HL-60 (cell line): ENCODE measurements around the gene GTF3C5.
"Not testable (repeated sequence)": the region's sequence is repeated elsewhere in the genome, so short reads cannot be mapped to it uniquely, and the experiment has no call there.

Source experiments
- GABPA ChIP-seq: IDR thresholded peaks from 2 replicates; pipeline ENCODE4 v1.6.1; 2012; ENCODE audit warnings: low read depth
- POLR2AphosphoS5 ChIP-seq: IDR thresholded peaks from 2 replicates; pipeline ENCODE4 v1.6.1; 2012; ENCODE audit warnings: low read depth
- TF ChIP-seq, protein P1 (sequence below): IDR thresholded peaks from one replicate; pipeline ENCODE4 v1.5.1; 2011; ENCODE audit warnings: low read length, control low read depth, inconsistent platforms; ENCODE audit not compliant: insufficient read depth
- TF ChIP-seq, protein P2 (sequence below): IDR thresholded peaks from 2 replicates; pipeline ENCODE4 v1.6.1; 2012; ENCODE audit warnings: low read depth; ENCODE audit not compliant: insufficient replicate concordance

DNA sequence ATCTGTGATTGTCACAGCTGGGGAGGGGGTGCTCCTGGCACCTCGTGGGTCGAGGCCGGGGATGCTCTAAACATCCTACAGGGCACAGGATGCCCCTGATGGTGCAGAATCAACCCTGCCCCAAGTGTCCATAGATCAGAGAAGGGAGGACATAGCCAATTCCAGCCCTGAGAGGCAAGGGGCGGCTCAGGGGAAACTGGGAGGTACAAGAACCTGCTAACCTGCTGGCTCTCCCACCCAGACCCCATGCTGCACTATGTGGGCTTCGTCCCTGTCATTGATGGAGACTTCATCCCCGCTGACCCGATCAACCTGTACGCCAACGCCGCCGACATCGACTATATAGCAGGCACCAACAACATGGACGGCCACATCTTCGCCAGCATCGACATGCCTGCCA, 37.6 kb downstream of the GTF3C5 start:
- TF ChIP-seq, protein P1, sequence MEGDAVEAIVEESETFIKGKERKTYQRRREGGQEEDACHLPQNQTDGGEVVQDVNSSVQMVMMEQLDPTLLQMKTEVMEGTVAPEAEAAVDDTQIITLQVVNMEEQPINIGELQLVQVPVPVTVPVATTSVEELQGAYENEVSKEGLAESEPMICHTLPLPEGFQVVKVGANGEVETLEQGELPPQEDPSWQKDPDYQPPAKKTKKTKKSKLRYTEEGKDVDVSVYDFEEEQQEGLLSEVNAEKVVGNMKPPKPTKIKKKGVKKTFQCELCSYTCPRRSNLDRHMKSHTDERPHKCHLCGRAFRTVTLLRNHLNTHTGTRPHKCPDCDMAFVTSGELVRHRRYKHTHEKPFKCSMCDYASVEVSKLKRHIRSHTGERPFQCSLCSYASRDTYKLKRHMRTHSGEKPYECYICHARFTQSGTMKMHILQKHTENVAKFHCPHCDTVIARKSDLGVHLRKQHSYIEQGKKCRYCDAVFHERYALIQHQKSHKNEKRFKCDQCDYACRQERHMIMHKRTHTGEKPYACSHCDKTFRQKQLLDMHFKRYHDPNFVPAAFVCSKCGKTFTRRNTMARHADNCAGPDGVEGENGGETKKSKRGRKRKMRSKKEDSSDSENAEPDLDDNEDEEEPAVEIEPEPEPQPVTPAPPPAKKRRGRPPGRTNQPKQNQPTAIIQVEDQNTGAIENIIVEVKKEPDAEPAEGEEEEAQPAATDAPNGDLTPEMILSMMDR: not testable (repeated sequence)
- TF ChIP-seq GABPA, POLR2AphosphoS5: not testable (repeated sequence)
- TF ChIP-seq, protein P2, sequence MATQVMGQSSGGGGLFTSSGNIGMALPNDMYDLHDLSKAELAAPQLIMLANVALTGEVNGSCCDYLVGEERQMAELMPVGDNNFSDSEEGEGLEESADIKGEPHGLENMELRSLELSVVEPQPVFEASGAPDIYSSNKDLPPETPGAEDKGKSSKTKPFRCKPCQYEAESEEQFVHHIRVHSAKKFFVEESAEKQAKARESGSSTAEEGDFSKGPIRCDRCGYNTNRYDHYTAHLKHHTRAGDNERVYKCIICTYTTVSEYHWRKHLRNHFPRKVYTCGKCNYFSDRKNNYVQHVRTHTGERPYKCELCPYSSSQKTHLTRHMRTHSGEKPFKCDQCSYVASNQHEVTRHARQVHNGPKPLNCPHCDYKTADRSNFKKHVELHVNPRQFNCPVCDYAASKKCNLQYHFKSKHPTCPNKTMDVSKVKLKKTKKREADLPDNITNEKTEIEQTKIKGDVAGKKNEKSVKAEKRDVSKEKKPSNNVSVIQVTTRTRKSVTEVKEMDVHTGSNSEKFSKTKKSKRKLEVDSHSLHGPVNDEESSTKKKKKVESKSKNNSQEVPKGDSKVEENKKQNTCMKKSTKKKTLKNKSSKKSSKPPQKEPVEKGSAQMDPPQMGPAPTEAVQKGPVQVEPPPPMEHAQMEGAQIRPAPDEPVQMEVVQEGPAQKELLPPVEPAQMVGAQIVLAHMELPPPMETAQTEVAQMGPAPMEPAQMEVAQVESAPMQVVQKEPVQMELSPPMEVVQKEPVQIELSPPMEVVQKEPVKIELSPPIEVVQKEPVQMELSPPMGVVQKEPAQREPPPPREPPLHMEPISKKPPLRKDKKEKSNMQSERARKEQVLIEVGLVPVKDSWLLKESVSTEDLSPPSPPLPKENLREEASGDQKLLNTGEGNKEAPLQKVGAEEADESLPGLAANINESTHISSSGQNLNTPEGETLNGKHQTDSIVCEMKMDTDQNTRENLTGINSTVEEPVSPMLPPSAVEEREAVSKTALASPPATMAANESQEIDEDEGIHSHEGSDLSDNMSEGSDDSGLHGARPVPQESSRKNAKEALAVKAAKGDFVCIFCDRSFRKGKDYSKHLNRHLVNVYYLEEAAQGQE: not testable (repeated sequence)
